HL-60 (cell line): ENCODE measurements around the gene PCGF3.

Experiments used
- DNase-seq, 2 experiments: peaks; one replicate each; pipeline ENCODE4 v3.0.0-alpha.2; 2010 to 2020; ENCODE audit warnings: low read depth in 1 of 2, low spot score in 1 of 2
- H3K27ac ChIP-seq: fragments of 250-450 bp; sonication (Bioruptor Pico); replicated peaks from 2 replicates; pipeline ENCODE4 v1.5.1; 2020; ENCODE audit warnings: mild to moderate bottlenecking, moderate library complexity
- H3K27me3 ChIP-seq: fragments of 250-450 bp; sonication (Bioruptor Pico); 2 replicates; pipeline ENCODE4 v1.5.1; 2021; ENCODE audit warnings: mild to moderate bottlenecking, moderate library complexity; ENCODE audit not compliant: insufficient read depth, poor library complexity, severe bottlenecking
- H3K4me3 ChIP-seq: replicated peaks from 2 replicates; pipeline ENCODE4 v1.5.1; 2011; ENCODE audit warnings: mild to moderate bottlenecking, control low read depth, low read length; ENCODE audit not compliant: insufficient read depth
- CTCF ChIP-seq: IDR thresholded peaks from one replicate; pipeline ENCODE4 v1.5.1; 2011; ENCODE audit warnings: low read length, control low read depth, inconsistent platforms; ENCODE audit not compliant: insufficient read depth
- GABPA ChIP-seq: IDR thresholded peaks from 2 replicates; pipeline ENCODE4 v1.6.1; 2012; ENCODE audit warnings: low read depth
- POLR2AphosphoS5 ChIP-seq: IDR thresholded peaks from 2 replicates; pipeline ENCODE4 v1.6.1; 2012; ENCODE audit warnings: low read depth
- REST ChIP-seq: IDR thresholded peaks from 2 replicates; pipeline ENCODE4 v1.6.1; 2012; ENCODE audit warnings: low read depth; ENCODE audit not compliant: insufficient replicate concordance
- SPI1 ChIP-seq: IDR thresholded peaks from 2 replicates; pipeline ENCODE4 v1.6.1; 2012; ENCODE audit warnings: low read depth, mild to moderate bottlenecking, borderline replicate concordance

The PCGF3 gene

DNA sequence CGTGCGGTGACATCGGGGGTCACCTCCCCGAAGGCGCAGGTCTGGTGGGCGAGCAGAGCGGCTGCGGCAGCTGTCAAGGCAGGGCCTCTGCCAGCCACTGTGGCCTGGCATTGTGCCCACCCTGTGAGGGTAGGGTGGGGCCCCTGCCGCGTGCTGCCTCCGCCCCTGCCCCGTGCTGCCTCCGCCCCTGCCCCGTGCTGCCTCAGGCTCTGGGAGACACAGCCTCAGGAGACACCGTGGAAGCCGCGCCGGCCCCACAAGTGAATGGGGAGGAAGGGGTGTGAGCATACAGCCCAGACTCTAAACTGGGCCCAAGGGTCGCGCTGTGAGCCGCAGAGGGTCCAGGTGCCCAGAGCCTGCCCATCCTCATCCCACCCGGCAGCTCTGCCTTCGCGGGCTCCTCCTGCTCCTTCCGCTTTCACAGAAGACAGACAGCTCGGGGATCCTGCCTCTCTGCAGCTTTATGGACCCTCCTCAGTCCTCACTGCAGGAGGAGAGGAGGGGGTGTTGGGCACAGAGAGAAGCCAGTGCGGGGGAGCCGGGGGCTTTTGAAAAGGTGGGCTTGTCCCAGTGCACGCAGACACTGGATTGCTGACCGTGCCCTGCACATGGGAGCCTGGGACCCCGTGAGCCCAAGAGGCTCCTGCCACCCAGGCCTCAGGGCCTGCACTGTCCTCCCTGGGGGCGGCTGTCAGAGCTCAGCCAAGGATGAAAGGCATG lies 27.4 kb downstream of the PCGF3 start:
- Histone ChIP-seq H3K27ac (no peak overlapping the region), H3K27me3 (no peaks in the 10 kb centered on the region), H3K4me3 (no peak overlapping the region)
- DNase-seq = no peak
- TF ChIP-seq GABPA = no peak
- no peak for TF ChIP-seq POLR2AphosphoS5
- no peak for TF ChIP-seq SPI1
- TF ChIP-seq CTCF = no peak
- TF ChIP-seq REST = no peak

DNA sequence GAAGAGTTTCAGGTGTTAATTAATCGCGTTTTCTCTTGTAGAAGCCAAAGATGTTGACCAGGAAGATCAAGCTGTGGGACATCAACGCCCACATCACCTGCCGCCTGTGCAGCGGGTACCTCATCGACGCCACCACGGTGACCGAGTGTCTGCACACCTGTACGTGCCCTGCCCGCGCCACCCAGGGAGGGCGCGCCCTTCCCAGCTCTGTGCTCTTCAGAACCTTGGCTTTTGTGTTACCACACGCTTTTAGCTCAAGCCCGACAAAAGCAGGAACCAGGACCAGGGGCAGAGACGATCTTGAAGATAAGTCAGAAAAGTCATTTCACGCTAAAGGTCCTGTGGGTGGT lies 28.0 kb downstream of the PCGF3 start:
- DNase-seq = no peak
- no peak overlapping the region for H3K4me3 ChIP-seq
- H3K27ac ChIP-seq = no peak overlapping the region
- TF ChIP-seq SPI1 = no peak
- no peaks in the 10 kb centered on the region for H3K27me3 ChIP-seq

DNA sequence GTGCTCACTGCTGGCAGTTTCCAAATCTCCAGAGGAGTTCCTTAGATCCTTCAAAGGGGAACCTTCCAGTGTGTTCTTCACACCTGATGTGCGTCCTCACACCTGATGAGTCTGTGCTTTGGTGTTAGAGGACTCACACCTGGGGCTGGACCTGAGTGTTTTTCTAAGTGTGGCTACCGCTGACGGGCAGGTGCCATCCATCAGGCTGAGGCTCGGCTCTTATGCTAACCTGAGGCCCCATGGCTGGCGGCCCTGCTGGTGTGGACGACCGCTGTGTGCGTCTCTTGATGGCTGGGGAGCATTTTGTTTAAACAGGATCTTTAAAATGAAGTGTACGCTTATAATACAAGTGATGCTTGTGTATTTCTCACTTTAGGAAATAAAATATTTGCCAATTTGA lies 28.4 kb downstream of the PCGF3 start:
- TF ChIP-seq REST = no peak
- TF ChIP-seq SPI1 = no peak
- TF ChIP-seq POLR2AphosphoS5 = no peak
- no peak for TF ChIP-seq GABPA
- no peak for TF ChIP-seq CTCF
- no peak for DNase-seq

GRCh38 chr4:734951-735350 lies 29.3 kb downstream of the PCGF3 start:
- Histone ChIP-seq H3K27me3 (no peaks in the 10 kb centered on the region), H3K27ac (no peak overlapping the region), H3K4me3 (no peak overlapping the region)
- DNase-seq = no peak
- TF ChIP-seq POLR2AphosphoS5 (no peak), SPI1 (no peak), CTCF (no peak), REST (no peak), GABPA (no peak)

More for the DNA sequence above, 28.4 kb downstream of the PCGF3 start:
- no peak overlapping the region for H3K27ac ChIP-seq
- H3K4me3 ChIP-seq = no peak overlapping the region
- H3K27me3 ChIP-seq = no peaks in the 10 kb centered on the region
